GM12878 (cell line): ENCODE results near the gene AMBRA1. TPM values are rescaled to one million over a fixed set of nuclear protein-coding genes. Genes with fewer than 3 reads are reported as not detected.

Experiments
- CUX1 ChIP-seq: IDR thresholded peaks from 2 replicates; pipeline ENCODE4 v1.6.1; 2012; ENCODE audit warnings: improper control_type of control experiment, low read depth, low read length; ENCODE audit not compliant: insufficient replicate concordance
- EGR1 ChIP-seq, 2 experiments: IDR thresholded peaks; 1 replicate in 1 of 2; 2 replicates in 1 of 2; pipeline ENCODE4 v1.6.1; 2011 to 2012; ENCODE audit warnings: low read depth in 2 of 2, low read length in 2 of 2, borderline replicate concordance in 1 of 2, mild to moderate bottlenecking in 1 of 2, moderate library complexity in 1 of 2
- IRF3 ChIP-seq: fragments of 450-650 bp; IDR thresholded peaks from 2 replicates; pipeline ENCODE4 v1.6.1; 2014; ENCODE audit warnings: mild to moderate bottlenecking
- REST ChIP-seq: IDR thresholded peaks from 2 replicates; pipeline ENCODE4 v1.6.1; 2012; ENCODE audit warnings: mild to moderate bottlenecking, low read depth, low read length
- polyA plus RNA-seq, 11 experiments: library from polyadenylated mRNA; depleted of rRNA in 4 of 11; unstranded in 6 of 11; stranded (reverse) in 5 of 11; fragments of >200 nt; fragmentation: Nextera tagmentation in 4 of 11; fragmentation: Illumina TruSeq in 1 of 11; extraction: Ambion mirVana in 4 of 11; extraction: Trizol in 1 of 11; gene quantifications; 1 replicate in 1 of 11; 2 replicates in 10 of 11; pipeline versions ENCODE4 v1.2.1 to v1.2.3, GENCODE V29; 2011 to 2016; ENCODE audit warnings: inconsistent platforms in 2 of 11, missing spikeins in 2 of 11, low read depth in 1 of 11
- total RNA-seq, 4 experiments: library from RNA; depleted of rRNA in 3 of 4; stranded (reverse); fragments of >200 nt in 3 of 4; fragmentation: Illumina TruSeq in 1 of 4; extraction: Trizol in 1 of 4; gene quantifications; 2 replicates each; pipeline versions ENCODE4 v1.2.1 to v1.2.3, GENCODE V29; 2013 to 2021

The AMBRA1 gene
- total and polyA plus RNA-seq, 10 of the 15 experiments (the other 5 are each of a cell fraction or from before 2014, with no cell fraction given): 0.57 to 34.3 (median 13.7) TPM

- TF ChIP-seq CUX1 (no peak), REST (no peak), EGR1 (IDR thresholded peaks at IDR 0.05; ENCODE audit: borderline replicate concordance in 1 of 2, low read depth in 2 of 2, low read length in 2 of 2) (peak in 1 of 2 experiments; percentile 78; a peak in 2 of 3 replicates), IRF3 (no peak)
Measured at GRCh38 chr11:46361283-46362155, 232.3 kb downstream of the AMBRA1 start (continued).
